Endothelial cell of umbilical vein (primary cell): ENCODE data around the gene DYRK4.

Experiments
- EZH2 ChIP-seq: IDR thresholded peaks from 2 replicates; pipeline ENCODE4 v1.6.1; 2012; ENCODE audit warnings: borderline replicate concordance, low read depth, mild to moderate bottlenecking, moderate library complexity, low read length, inconsistent platforms; ENCODE audit not compliant: severe bottlenecking
- FOS ChIP-seq: IDR thresholded peaks from 2 replicates; pipeline ENCODE4 v1.6.1; 2011; ENCODE audit warnings: mild to moderate bottlenecking, low read length, moderate library complexity, borderline replicate concordance; ENCODE audit not compliant: insufficient read depth
- GATA2 ChIP-seq: IDR thresholded peaks from 2 replicates; pipeline ENCODE4 v1.7.0; 2011; ENCODE audit warnings: low read depth, mild to moderate bottlenecking, moderate library complexity, mixed read lengths, low read length; ENCODE audit not compliant: insufficient read length, insufficient read depth
- JUN ChIP-seq: IDR thresholded peaks from 2 replicates; pipeline ENCODE4 v1.6.1; 2011; ENCODE audit warnings: borderline replicate concordance, low read depth; ENCODE audit not compliant: insufficient read length, insufficient read depth
- MYC ChIP-seq: IDR thresholded peaks from one replicate; pipeline ENCODE4 v1.6.1; 2011; ENCODE audit warnings: mild to moderate bottlenecking, low read depth, low read length
- POLR2A ChIP-seq: IDR thresholded peaks from 2 replicates; pipeline ENCODE4 v1.6.1; 2012; ENCODE audit warnings: low read depth, mild to moderate bottlenecking, control low read depth, low read length
- POLR2AphosphoS5 ChIP-seq: IDR thresholded peaks from 2 replicates; pipeline ENCODE4 v1.6.1; 2012; ENCODE audit warnings: low read depth, mild to moderate bottlenecking, control low read depth, low read length, moderate library complexity; ENCODE audit not compliant: insufficient read depth
- TF ChIP-seq, protein P1 (sequence below), 2 donors: IDR thresholded peaks; 1 replicate in 1 of 2; 2 replicates in 1 of 2; pipeline ENCODE4 v1.5.1; 2011; ENCODE audit warnings: low read length in 2 of 2, mild to moderate bottlenecking in 2 of 2, moderate library complexity in 2 of 2, control low read depth in 1 of 2, inconsistent platforms in 1 of 2, low read depth in 1 of 2; ENCODE audit not compliant: insufficient read depth in 1 of 2; ENCODE audit errors: extremely low read depth in 1 of 2
- TF ChIP-seq, protein P2 (sequence below): IDR thresholded peaks from 2 replicates; pipeline ENCODE4 v1.6.1; 2011; ENCODE audit not compliant: insufficient read depth, insufficient read length

- TF ChIP-seq, protein P1, sequence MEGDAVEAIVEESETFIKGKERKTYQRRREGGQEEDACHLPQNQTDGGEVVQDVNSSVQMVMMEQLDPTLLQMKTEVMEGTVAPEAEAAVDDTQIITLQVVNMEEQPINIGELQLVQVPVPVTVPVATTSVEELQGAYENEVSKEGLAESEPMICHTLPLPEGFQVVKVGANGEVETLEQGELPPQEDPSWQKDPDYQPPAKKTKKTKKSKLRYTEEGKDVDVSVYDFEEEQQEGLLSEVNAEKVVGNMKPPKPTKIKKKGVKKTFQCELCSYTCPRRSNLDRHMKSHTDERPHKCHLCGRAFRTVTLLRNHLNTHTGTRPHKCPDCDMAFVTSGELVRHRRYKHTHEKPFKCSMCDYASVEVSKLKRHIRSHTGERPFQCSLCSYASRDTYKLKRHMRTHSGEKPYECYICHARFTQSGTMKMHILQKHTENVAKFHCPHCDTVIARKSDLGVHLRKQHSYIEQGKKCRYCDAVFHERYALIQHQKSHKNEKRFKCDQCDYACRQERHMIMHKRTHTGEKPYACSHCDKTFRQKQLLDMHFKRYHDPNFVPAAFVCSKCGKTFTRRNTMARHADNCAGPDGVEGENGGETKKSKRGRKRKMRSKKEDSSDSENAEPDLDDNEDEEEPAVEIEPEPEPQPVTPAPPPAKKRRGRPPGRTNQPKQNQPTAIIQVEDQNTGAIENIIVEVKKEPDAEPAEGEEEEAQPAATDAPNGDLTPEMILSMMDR (IDR thresholded peaks at IDR 0.05; ENCODE audit: extremely low read depth in 1 of 2, insufficient read depth in 1 of 2, low read depth in 1 of 2, low read length in 2 of 2) = no peak
- no peak for TF ChIP-seq EZH2
- no peak for TF ChIP-seq POLR2AphosphoS5
- no peak for TF ChIP-seq POLR2A
- TF ChIP-seq, protein P2, sequence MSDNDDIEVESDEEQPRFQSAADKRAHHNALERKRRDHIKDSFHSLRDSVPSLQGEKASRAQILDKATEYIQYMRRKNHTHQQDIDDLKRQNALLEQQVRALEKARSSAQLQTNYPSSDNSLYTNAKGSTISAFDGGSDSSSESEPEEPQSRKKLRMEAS = no peak
- TF ChIP-seq GATA2 = no peak
- TF ChIP-seq JUN = no peak
- no peak for TF ChIP-seq MYC
- TF ChIP-seq FOS = no peak
Measured at GRCh38 chr12:4580281-4580688, 18.3 kb downstream of the DYRK4 start.
